Measurements from ENCODE around the gene CFAP61.
A peak's percentile ranks its signal among the peaks of the same experiment; 100 is the strongest.
"Not testable (repeated sequence)": the region's sequence is repeated elsewhere in the genome, so short reads cannot be mapped to it uniquely, and the experiment has no call there.

CFAP61 gene

GRCh38 chr20:20095114-20095872 lies 43.0 kb downstream of the CFAP61 start:
- peak; percentile 88 for DNase-seq

DNA sequence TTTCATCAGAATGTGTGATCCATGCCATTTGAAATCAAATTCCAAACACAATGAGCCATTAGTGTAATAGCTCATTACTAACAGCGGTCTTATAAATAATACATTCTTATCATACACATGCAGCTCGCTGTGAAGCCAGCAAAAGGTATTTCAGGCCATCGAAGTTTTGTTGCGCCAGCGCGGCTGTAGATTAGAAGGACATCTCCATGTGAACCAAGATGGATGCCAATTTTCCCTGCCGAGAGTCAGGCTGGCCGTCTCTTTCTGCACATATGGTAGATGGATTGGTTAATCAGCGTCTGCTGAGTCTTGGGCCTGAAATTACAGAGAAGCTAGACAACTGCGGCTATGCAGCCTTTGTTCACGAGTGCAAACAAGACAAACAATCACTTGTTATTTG lies 44.1 kb downstream of the CFAP61 start:
- DNase-seq: peak; percentile 73

DNA sequence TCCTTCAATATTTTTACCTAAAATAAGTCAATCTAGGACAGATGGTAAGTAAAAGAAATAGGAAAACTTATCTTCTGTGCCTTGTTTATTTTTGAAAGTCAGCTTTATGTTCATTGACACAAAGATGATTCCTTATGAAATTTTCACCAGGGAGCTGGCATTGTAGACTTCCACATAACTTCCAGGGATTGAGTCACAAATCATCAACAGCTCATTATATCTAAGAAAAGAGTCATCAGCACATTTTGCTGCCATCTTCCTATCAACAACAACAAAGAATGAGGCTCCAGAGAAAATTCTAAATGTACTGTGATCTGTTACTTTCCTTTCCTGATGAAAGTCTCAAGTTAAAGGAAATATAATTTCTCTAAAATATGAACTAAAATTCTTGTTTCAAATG lies 48.5 kb downstream of the CFAP61 start:
- DNase-seq: no peak

DNA sequence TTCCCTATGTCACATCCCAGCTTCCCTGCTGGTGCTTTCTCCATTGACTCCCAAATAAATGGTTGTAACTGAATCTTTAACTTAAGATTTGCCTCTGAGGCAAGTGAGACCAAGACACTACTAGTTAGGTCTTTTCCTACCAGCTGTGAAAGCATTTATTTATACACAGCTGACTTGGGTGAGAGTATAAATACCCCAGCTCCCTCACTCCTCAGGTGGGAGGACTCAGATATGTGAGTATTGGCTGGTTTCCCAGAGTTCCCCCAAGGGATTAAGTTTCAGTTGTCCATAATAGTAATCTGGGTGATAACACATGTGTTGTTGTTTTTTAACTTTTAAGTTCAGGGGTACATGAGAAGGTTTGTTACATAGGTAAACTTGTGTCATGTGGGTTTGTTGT lies 49.8 kb downstream of the CFAP61 start:
- DNase-seq: no peak

- DNase-seq: no peak
Observed at GRCh38 chr20:20102716-20103258, 50.5 kb downstream of the CFAP61 start.

DNA sequence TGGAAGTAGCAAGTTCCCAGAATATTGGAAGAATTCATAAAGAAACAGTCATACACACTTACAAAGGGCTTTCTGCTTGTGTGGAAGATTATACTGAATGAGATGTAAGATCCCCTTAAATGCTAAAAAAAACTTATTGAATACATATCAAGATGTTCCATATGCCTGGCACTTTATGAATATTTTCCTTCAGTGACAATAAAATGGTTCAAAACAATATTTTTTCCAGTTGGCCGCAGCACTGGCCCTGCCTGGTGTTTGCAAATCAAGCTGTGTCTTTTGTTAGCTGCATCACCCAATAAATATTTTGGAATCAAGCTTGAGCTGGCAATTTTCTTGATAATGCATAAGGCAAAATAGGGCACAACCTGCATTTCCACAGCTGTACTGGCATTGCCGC lies 51.2 kb downstream of the CFAP61 start:
- no peak for DNase-seq

DNA sequence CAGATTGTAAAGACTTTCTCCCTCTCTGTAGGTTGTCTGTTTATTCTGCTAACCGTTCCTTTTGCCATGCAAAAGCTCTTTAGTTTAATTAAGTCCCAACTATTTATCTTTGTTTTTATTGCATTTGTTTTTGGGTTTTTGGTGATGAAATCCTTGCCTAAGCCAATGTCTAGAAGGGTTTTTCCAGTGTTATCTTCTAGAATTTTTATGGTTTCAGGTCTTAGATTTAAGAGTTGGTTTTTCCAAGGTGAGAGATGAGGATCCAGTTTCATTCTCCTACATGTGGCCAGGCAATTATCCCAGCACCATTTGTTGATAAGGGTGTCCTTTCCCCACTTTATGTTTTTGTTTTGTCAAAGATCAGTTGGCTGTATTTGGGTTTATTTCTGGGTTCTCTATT lies 70.9 kb downstream of the CFAP61 start:
- DNase-seq: not testable (repeated sequence)

GRCh38 chr20:20130399-20130798 lies 78.1 kb downstream of the CFAP61 start:
- DNase-seq: peak; percentile 60

DNA sequence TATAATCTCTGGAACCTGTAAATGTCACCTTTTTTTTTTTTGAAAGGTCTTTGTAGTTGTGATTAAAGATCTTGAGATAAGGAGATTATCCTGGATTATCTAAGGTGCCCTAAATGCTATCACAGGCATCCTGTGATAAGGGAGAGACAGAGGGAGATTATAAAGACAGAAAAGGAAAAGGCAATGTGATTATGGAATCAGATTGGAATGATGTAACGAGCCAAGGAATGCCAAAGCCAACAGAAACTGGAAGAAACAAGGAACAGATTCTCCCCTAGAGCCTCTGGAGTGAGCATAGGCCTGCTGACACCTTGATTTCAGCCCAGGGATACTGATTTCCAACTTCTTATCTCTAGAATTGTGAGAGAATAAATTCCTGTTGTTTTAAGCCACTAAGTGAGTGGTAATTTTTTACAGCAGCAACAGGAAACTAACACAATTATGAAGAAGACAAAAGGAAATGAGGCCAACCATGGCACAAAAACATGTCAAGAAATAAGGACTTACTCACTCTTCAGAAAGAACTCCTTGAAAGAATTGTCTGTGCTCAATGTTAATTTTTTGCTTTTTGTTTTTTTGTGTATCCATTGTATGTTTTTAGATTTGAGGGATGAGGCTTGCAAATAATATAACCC lies 82.7 kb downstream of the CFAP61 start:
- no peak for DNase-seq

- DNase-seq: no peak
Observed at GRCh38 chr20:20136313-20136712, 84.0 kb downstream of the CFAP61 start.

- DNase-seq: no peak
Observed at GRCh38 chr20:20137851-20138250, 85.5 kb downstream of the CFAP61 start.

DNA sequence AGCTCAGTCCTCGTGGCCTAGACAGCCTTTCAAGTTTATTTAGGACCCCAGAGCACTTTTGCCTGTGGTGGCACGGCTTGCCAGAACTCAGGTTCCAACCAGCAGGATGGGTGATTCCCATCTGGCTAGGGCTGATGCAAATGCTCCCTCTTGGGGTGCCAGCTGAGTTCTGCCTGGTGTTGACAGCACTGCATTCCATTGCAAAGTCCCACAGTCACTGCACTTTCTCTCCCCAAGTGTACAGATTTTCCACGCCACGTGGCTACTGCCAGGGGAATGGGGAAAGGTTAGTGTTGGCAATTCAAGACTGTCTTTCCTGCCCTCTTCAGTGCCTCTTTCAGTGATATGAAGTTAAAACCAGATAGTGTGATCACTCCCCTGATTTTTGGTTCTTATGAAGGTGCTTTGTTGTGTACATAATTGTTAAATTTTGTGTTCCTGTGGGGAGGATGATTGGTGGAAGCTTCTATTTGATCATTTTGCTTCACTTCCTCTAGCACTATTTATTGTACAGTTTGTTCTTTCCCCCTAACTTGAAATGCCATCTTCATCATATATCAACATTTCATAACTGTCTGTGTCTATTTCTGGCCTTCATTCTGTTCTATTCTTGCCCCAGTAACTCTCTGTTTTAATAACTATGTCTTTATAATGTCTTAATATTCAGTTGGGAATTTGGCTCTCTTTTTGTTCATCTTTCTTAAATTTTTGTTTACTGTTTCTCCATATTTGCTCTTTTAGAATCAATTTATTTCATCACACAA lies 86.2 kb downstream of the CFAP61 start:
- DNase-seq: no peak

- no peak for DNase-seq
Observed at GRCh38 chr20:20139403-20139802, 87.1 kb downstream of the CFAP61 start.

DNA sequence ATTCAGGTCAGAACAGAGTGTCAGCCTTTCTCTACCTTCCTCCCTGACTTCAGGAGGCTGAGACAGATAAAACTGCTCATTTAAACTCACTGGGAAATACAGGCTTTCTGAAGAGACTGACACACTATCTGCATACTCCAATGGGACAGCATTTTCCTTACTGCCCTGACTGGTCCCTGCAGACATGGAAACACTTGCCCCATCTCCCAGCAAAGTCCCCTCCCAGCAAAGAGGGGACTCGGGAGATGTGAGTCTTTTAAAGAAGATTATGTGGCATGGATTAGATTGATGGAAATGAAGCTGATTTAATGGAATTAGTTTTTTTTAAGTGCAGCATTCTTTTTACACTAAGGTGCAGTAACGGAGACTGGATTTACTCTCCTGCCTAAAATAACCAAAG lies 90.8 kb downstream of the CFAP61 start:
- DNase-seq: no peak

DNA sequence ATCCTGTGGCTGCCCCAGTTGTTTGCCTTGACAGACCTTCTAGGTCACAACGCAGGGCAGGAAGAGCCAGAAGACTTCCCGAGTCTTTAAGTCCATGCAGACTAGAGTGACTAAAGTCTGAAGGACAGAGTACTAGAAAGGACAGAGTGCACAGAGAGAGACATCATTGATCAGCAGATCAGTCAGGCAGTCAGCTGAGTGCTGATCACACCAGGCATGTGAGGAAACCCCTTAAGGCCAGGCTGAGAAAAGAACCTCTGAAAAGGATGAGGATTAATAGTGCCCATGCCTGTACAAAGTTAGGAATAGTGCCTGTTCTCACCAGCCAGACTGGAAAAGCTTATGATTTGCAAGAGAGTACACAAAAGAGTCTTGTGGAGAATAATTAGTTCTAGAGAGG lies 91.3 kb downstream of the CFAP61 start:
- no peak for DNase-seq

- DNase-seq: no peak
Observed at GRCh38 chr20:20148779-20149178, 96.4 kb downstream of the CFAP61 start.

- DNase-seq: no peak
Observed at GRCh38 chr20:20150241-20150640, 97.9 kb downstream of the CFAP61 start.

GRCh38 chr20:20160520-20160919 lies 108.2 kb downstream of the CFAP61 start:
- DNase-seq: no peak

DNA sequence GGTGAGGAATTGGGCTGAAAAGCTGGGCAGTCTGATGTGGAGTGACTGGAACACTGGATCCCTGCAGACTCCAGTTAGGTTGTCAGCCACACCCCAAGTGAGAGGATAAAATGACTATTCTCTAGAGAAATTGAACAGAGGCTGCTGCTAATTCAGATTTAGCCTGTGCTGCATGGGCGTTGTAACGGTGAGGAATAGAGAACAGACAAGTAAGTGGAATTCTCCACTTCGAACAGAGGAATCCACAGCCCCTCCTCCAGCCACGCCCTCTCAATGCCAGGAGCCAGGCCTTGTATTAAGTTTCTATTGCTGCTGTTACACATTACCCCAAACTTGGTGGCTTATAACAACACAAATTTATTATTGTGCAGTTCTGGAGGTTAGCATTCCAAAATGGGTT lies 109.3 kb downstream of the CFAP61 start:
- DNase-seq: no peak

- DNase-seq: no peak
Observed at GRCh38 chr20:20167698-20168097, 115.4 kb downstream of the CFAP61 start.

- no peak for DNase-seq
Observed at GRCh38 chr20:20173254-20173653, 120.9 kb downstream of the CFAP61 start.

GRCh38 chr20:20174089-20174835 lies 121.9 kb downstream of the CFAP61 start:
- no peak for DNase-seq

DNA sequence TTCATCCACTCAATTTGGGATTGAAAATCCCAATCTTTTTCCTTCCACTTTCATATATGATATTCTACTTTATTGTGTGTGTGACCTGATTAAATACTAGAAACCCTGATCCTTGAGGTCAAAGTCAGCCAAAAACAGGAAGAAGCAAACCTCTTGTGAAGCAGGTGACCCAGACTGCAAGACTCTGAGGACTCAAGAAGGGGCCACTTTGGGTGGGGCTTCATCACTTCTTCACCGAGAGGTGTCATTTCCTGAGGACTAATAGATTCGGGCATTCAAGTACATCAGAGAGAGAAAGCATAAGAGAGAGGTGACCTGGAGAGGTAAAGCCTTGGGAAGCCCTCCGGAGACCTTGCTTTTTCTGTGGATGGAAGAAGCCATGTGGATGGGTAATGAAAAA lies 129.0 kb downstream of the CFAP61 start:
- no peak for DNase-seq

All from DMS 273 treated with DMSO at 0.1 percent for 48 hours (cell line).